Measurements from ENCODE around the gene NDUFS6.

NDUFS6 gene

GRCh38 chr5:1794901-1795290 is 6.3 kb upstream of the NDUFS6 start:
- H3K4me3 ChIP-seq (replicated peaks; ENCODE audit: insufficient read depth, low read length), result no peak overlapping the region
- H3K27me3 ChIP-seq (ENCODE audit: insufficient read depth, poor library complexity, severe bottlenecking), result no peaks in the 10 kb centered on the region
- no peak for DNase-seq (ENCODE audit: low read depth in 1 of 2, low spot score in 1 of 2)
- TF ChIP-seq CTCF (IDR thresholded peaks at IDR 0.05; ENCODE audit: insufficient read depth, low read length) (no peak), POLR2AphosphoS5 (IDR thresholded peaks at IDR 0.05; ENCODE audit: low read depth) (no peak), GABPA (IDR thresholded peaks at IDR 0.05; ENCODE audit: low read depth) (no peak), REST (IDR thresholded peaks at IDR 0.05; ENCODE audit: insufficient replicate concordance, low read depth) (no peak), SPI1 (IDR thresholded peaks at IDR 0.05; ENCODE audit: borderline replicate concordance, low read depth) (no peak)
- no peak overlapping the region for H3K27ac ChIP-seq (replicated peaks)

- no peak overlapping the region for H3K4me3 ChIP-seq (replicated peaks; ENCODE audit: insufficient read depth, low read length)
- DNase-seq (ENCODE audit: low read depth in 1 of 2, low spot score in 1 of 2), result no peak
- no peak overlapping the region for H3K27ac ChIP-seq (replicated peaks)
- no peaks in the 10 kb centered on the region for H3K27me3 ChIP-seq (ENCODE audit: insufficient read depth, poor library complexity, severe bottlenecking)
- TF ChIP-seq REST (IDR thresholded peaks at IDR 0.05; ENCODE audit: insufficient replicate concordance, low read depth) (no peak), POLR2AphosphoS5 (IDR thresholded peaks at IDR 0.05; ENCODE audit: low read depth) (no peak), CTCF (IDR thresholded peaks at IDR 0.05; ENCODE audit: insufficient read depth, low read length) (no peak), SPI1 (IDR thresholded peaks at IDR 0.05; ENCODE audit: borderline replicate concordance, low read depth) (no peak), GABPA (IDR thresholded peaks at IDR 0.05; ENCODE audit: low read depth) (no peak)
Observed at GRCh38 chr5:1795506-1795905, 5.7 kb upstream of the NDUFS6 start.

GRCh38 chr5:1795931-1796330 is 5.3 kb upstream of the NDUFS6 start:
- H3K27me3 ChIP-seq (ENCODE audit: insufficient read depth, poor library complexity, severe bottlenecking), result no peaks in the 10 kb centered on the region
- H3K4me3 ChIP-seq (replicated peaks; ENCODE audit: insufficient read depth, low read length), result no peak overlapping the region
- H3K27ac ChIP-seq (replicated peaks), result no peak overlapping the region
- TF ChIP-seq SPI1 (IDR thresholded peaks at IDR 0.05; ENCODE audit: borderline replicate concordance, low read depth), result no peak
- no peak for TF ChIP-seq POLR2AphosphoS5 (IDR thresholded peaks at IDR 0.05; ENCODE audit: low read depth)
- TF ChIP-seq CTCF (IDR thresholded peaks at IDR 0.05; ENCODE audit: insufficient read depth, low read length), result no peak
- TF ChIP-seq GABPA (IDR thresholded peaks at IDR 0.05; ENCODE audit: low read depth), result no peak
- no peak for TF ChIP-seq REST (IDR thresholded peaks at IDR 0.05; ENCODE audit: insufficient replicate concordance, low read depth)
- no peak for DNase-seq (ENCODE audit: low read depth in 1 of 2, low spot score in 1 of 2)

Data from HL-60 (cell line).